Activated CD8-positive, alpha-beta T cell treated with anti-CD3 and anti-CD28 coated beads for 36 hours (primary cell): Measurements from ENCODE around the gene PPP1R16B. TPM values are rescaled to one million over a fixed set of nuclear protein-coding genes. Genes with fewer than 3 reads are reported as not detected.

Source experiments
- ATAC-seq: fragments of 200-7000 bp; cut with Tn5 transposase; one replicate; pipeline ENCODE4 v1.10.0; 2021; ENCODE audit warnings: mild to moderate bottlenecking, moderate library complexity
- CTCF ChIA-PET: fragments of 350-600 bp; sonication (Branson Sonifier 250); formaldehyde crosslinking; loops from one replicate; lab custom pipeline; 2021; ENCODE audit warnings: antibody characterized with exemption; lab: Charles Lee
- POLR2A ChIA-PET: fragments of 350-600 bp; sonication (Branson Sonifier 250); formaldehyde crosslinking; loops from one replicate; lab custom pipeline; 2021; ENCODE audit warnings: antibody characterized with exemption; lab: Charles Lee
- DNase-seq: peaks from one replicate; pipeline ENCODE4 v3.0.0-alpha.2; 2020
- H3K27ac Mint-ChIP-seq: one replicate; pipeline ENCODE4 v1.8.0; 2021; ENCODE audit warnings: mild to moderate bottlenecking, mixed read lengths
- H3K27me3 Mint-ChIP-seq: one replicate; pipeline ENCODE4 v1.8.0; 2021; ENCODE audit warnings: mixed read lengths
- H3K36me3 Mint-ChIP-seq: one replicate; pipeline ENCODE4 v1.8.0; 2021; ENCODE audit warnings: low read depth, mixed read lengths
- H3K4me1 Mint-ChIP-seq: one replicate; pipeline ENCODE4 v1.8.0; 2021; ENCODE audit warnings: low read depth, mixed read lengths
- H3K4me3 Mint-ChIP-seq: one replicate; pipeline ENCODE4 v1.8.0; 2021; ENCODE audit warnings: mild to moderate bottlenecking, moderate library complexity, mixed read lengths
- H3K9me3 Mint-ChIP-seq: one replicate; pipeline ENCODE4 v1.8.0; 2021; ENCODE audit warnings: mixed read lengths
- intact Hi-C: fragments of 100-400 bp; cut with micrococcal nuclease; formaldehyde crosslinking; loops from one replicate; pipeline ENCODE4 v1.10.0; 2022
- total RNA-seq, 2 experiments: library from RNA; stranded (reverse); gene quantifications; one replicate each; pipeline ENCODE4 v1.2.3, GENCODE V29; 2021
- TF ChIP-seq, protein P1 (sequence below): fragments of 200-600 bp; IDR thresholded peaks from one replicate; pipeline ENCODE4 v1.8.0; 2022; ENCODE audit warnings: antibody characterized with exemption, mild to moderate bottlenecking

Gene PPP1R16B
- total RNA-seq, 2 experiments from 2014 or later, result 74.9 to 81.4 TPM

DNA sequence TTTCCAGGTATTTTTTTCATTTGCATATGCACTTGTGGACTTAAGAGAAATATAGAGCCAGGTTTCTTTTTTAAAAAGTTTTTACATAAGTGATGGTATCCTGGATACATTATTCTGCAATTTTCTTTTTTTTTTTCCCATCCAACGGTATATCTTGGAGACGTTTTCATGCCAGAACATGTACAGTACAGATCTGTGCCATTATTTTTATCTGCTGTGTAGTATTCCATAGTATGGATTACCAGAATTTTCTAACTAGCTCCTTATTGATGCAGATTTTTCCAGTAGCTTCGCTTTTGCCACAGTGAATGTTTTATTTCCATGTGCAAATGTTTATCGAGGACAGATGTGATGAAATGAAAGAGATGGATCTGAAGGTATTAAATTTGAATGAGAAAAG, 34.1 kb downstream of the PPP1R16B start:
- no peak for DNase-seq
- intact Hi-C loops, result no loop called here
- TF ChIP-seq, protein P1, sequence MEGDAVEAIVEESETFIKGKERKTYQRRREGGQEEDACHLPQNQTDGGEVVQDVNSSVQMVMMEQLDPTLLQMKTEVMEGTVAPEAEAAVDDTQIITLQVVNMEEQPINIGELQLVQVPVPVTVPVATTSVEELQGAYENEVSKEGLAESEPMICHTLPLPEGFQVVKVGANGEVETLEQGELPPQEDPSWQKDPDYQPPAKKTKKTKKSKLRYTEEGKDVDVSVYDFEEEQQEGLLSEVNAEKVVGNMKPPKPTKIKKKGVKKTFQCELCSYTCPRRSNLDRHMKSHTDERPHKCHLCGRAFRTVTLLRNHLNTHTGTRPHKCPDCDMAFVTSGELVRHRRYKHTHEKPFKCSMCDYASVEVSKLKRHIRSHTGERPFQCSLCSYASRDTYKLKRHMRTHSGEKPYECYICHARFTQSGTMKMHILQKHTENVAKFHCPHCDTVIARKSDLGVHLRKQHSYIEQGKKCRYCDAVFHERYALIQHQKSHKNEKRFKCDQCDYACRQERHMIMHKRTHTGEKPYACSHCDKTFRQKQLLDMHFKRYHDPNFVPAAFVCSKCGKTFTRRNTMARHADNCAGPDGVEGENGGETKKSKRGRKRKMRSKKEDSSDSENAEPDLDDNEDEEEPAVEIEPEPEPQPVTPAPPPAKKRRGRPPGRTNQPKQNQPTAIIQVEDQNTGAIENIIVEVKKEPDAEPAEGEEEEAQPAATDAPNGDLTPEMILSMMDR, result no peak
- POLR2A ChIA-PET, result interaction anchor here (1.2 kb wide), 1 partner anchor 27 kb away, joined by 3 read pairs; no protein-coding TSS in a partner anchor
- Mint-ChIP-seq H3K27me3 (no peaks in the 10 kb centered on the region), H3K4me3 (no peak overlapping the region), H3K4me1 (peaks cover 65% of the 10 kb centered on the region), H3K9me3 (peaks cover 1% of the 10 kb centered on the region), H3K36me3 (peaks cover 51% of the 10 kb centered on the region), H3K27ac (peak overlapping the region; percentile 94)
- ATAC-seq, result no peak
- CTCF ChIA-PET, result interaction anchor here (0.7 to 1.9 kb wide), 5 partner anchors 10 to 55 kb away, joined by 3 to 7 read pairs (median 3); no protein-coding TSS in a partner anchor

DNA sequence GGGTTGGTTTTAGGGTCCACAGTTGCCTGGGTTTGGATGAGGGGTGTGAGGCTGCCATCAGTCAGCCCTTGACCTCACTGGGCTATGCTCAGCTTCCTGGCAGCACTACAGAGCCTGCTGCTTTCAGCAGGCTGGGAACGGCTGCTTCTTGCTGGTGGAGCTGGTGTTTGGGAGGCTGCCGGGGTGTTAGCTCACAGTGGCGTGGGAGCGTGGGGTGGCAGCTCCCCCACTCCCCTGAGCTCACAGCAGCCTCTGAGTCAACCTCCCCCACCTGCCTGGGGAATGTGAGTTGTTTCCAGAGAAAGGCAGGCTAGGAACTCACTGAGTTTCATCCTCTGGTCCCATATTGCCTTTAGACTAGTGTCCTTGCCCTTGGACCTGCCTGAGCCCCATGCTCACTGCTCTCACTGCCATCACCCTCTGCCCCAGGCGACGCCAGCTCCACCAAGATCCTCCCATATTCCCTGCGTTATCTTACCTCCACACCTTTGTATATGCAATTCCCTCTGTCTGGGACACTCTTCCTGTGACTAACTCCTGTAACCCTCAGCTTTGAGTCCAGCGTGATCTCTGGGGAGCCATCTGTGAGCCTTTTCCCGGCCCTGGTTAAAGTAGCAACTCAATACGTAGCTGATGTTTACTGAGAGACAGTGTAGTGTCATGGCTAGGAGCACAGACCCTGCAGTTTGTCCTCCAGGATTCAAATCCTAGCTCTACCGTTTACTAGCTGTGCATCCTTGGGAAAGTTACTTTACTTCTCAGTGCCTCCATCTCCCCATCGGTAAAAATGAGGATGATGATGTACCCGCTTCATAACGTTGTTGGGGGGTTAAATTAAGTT, 34.8 kb downstream of the PPP1R16B start:
- CTCF ChIA-PET, result interaction anchor here (0.7 to 1.9 kb wide), 8 partner anchors 11 to 88 kb away, joined by 3 to 7 read pairs (median 3); no protein-coding TSS in a partner anchor
- Mint-ChIP-seq H3K36me3 (peaks cover 54% of the 10 kb centered on the region), H3K27ac (peak overlapping the region; percentile 94), H3K4me1 (peaks cover 68% of the 10 kb centered on the region), H3K4me3 (peak overlapping the region; percentile 14), H3K27me3 (no peaks in the 10 kb centered on the region), H3K9me3 (peaks cover 1% of the 10 kb centered on the region)
- ATAC-seq, result no peak
- intact Hi-C loops, result no loop called here
- peak; percentile 32 for DNase-seq
- TF ChIP-seq, protein P1, result no peak
- POLR2A ChIA-PET, result interaction anchor here (1.0 to 1.6 kb wide), 3 partner anchors 22 to 33 kb away, joined by 3 to 5 read pairs (median 4); no protein-coding TSS in a partner anchor

DNA sequence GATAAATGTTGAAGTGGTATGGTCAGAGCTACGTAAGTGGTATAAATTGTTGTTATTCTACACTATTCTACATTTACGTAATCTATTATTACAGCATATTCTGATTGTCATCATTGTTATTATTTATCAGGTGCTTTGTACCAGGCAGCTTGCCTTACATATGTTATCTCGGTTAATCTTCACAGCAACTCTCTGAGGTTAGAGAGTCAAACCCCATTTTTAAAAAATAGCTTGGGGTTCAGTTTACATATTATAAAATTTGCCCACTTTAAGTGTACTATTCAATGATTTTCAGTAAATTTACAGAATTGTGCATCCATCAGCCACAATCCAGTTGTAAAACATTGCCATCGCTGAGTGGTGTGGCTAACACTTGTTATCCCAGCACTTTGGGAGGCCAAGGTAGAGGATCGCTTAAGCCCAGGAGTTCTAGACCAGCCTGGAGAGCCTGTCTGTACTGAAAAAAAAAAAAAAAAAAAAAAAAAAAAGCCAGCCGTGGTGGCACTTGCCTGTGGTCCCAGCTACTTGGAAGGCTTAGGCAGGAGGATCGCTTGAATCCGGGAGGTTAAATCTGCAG, 35.5 kb downstream of the PPP1R16B start:
- peak overlapping the region; percentile 14 for H3K4me3 Mint-ChIP-seq
- intact Hi-C loops, result no loop called here
- H3K36me3 Mint-ChIP-seq, result peaks cover 60% of the 10 kb centered on the region
- H3K27ac Mint-ChIP-seq, result peak overlapping the region; percentile 94
- TF ChIP-seq, protein P1, result no peak
- ATAC-seq (no peak), DNase-seq (no peak)
- CTCF ChIA-PET, result interaction anchor here (1.1 to 1.9 kb wide), 7 partner anchors 12 to 89 kb away, joined by 3 to 7 read pairs (median 3); no protein-coding TSS in a partner anchor
- no peaks in the 10 kb centered on the region for H3K27me3 Mint-ChIP-seq
- POLR2A ChIA-PET, result interaction anchor here (0.6 to 1.6 kb wide), 4 partner anchors 22 to 36 kb away, joined by 3 to 5 read pairs (median 4); no protein-coding TSS in a partner anchor
- peaks cover 74% of the 10 kb centered on the region for H3K4me1 Mint-ChIP-seq
- peaks cover 1% of the 10 kb centered on the region for H3K9me3 Mint-ChIP-seq

DNA sequence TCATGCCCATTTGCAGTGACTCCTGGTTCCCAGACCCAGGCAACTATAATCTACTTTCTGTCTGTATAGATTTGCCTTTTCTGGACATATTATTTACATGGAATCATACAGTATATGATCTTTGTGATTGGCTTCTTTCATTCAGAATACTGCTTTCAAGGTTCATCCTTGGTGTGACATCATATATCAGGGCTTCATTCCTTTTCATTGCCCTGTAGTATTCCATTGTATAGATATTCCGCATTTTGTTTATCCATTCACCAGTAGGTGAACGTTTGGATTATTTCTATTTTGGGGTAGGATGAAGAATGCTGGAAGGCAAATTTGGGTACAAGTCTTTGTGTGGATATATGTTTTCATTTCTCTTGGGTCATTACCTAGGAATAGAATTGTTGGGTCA, 36.1 kb downstream of the PPP1R16B start:
- Mint-ChIP-seq H3K36me3 (peaks cover 65% of the 10 kb centered on the region), H3K27me3 (no peaks in the 10 kb centered on the region), H3K4me1 (peaks cover 80% of the 10 kb centered on the region), H3K27ac (peak overlapping the region; percentile 94), H3K4me3 (peak overlapping the region; percentile 59), H3K9me3 (peaks cover 1% of the 10 kb centered on the region)
- no peak for ATAC-seq
- CTCF ChIA-PET, result interaction anchor here (1.2 to 1.5 kb wide), 2 partner anchors 35 to 53 kb away, joined by 3 to 5 read pairs; no protein-coding TSS in a partner anchor
- no peak for DNase-seq
- intact Hi-C loops, result no loop called here
- POLR2A ChIA-PET, result interaction anchor here (1.0 to 3.4 kb wide), 4 partner anchors 8 to 35 kb away, joined by 4 to 20 read pairs (median 4); no protein-coding TSS in a partner anchor
- TF ChIP-seq, protein P1, result no peak
